Lower lobe of right lung (tissue), 2 donors: ENCODE measurements around the gene RPL37A. TPM values are rescaled to one million over a fixed set of nuclear protein-coding genes. Genes with fewer than 3 reads are reported as not detected.

ENCODE experiments used
- ATAC-seq, 2 donors: fragments of 200-7000 bp; cut with Tn5 transposase; one replicate each; pipeline ENCODE4 v1.9.1; 2020 to 2022; ENCODE audit warnings: mild to moderate bottlenecking in 2 of 2, moderate library complexity in 2 of 2
- DNase-seq: peaks from one replicate; pipeline ENCODE4 v3.0.0-alpha.2; 2020
- H3K27ac ChIP-seq: fragments of 200-600 bp; one replicate; pipeline ENCODE4 v1.8.0; 2022
- H3K27me3 ChIP-seq: fragments of 200-600 bp; one replicate; pipeline ENCODE4 v1.8.0; 2022; ENCODE audit warnings: low read depth
- H3K36me3 ChIP-seq: fragments of 200-600 bp; one replicate; pipeline ENCODE4 v1.8.0; 2022; ENCODE audit warnings: mild to moderate bottlenecking
- H3K4me1 ChIP-seq: fragments of 200-600 bp; one replicate; pipeline ENCODE4 v1.8.0; 2022
- H3K4me3 ChIP-seq: fragments of 200-600 bp; one replicate; pipeline ENCODE4 v1.8.0; 2022; ENCODE audit warnings: mild to moderate bottlenecking
- H3K9me3 ChIP-seq: fragments of 200-600 bp; one replicate; pipeline ENCODE4 v1.8.0; 2022
- intact Hi-C: fragments of 100-400 bp; cut with DNase I; formaldehyde crosslinking; loops from one replicate; pipeline ENCODE4 v1.11.0; 2022
- total RNA-seq: library from RNA; stranded (reverse); fragmentation: NEBNext Ultra II Directional; extraction: Animal tissue kit (Norgen Biotek cat#: 25700); gene quantifications from one replicate; pipeline ENCODE4 v1.2.1, GENCODE V29; 2021
- TF ChIP-seq, protein P1 (sequence below): fragments of 200-600 bp; IDR thresholded peaks from one replicate; pipeline ENCODE4 v1.8.0; 2022; ENCODE audit warnings: antibody characterized with exemption, mild to moderate bottlenecking
- donor health status: DM: no; HTN: yes; CAD: no; lungs with severe emphysema.

The RPL37A gene
- total RNA-seq, 1 donor from 2014 or later = 1,974 TPM

- intact Hi-C loops = no loop called here
These were observed 1.1 kb upstream of the RPL37A start for GRCh38 chr2:216497382-216498069.

GRCh38 chr2:216498070-216498378 lies 620 bp upstream of the RPL37A start:
- DNase-seq (no peak), ATAC-seq (no peak)
- H3K36me3 ChIP-seq = peaks cover 36% of the 10 kb centered on the region
- peak overlapping the region; percentile 86 for H3K27ac ChIP-seq
- intact Hi-C loops = no loop called here
- no peaks in the 10 kb centered on the region for H3K9me3 ChIP-seq
- H3K4me1 ChIP-seq = peaks cover 27% of the 10 kb centered on the region
- peak overlapping the region; percentile 90 for H3K4me3 ChIP-seq
- TF ChIP-seq, protein P1, sequence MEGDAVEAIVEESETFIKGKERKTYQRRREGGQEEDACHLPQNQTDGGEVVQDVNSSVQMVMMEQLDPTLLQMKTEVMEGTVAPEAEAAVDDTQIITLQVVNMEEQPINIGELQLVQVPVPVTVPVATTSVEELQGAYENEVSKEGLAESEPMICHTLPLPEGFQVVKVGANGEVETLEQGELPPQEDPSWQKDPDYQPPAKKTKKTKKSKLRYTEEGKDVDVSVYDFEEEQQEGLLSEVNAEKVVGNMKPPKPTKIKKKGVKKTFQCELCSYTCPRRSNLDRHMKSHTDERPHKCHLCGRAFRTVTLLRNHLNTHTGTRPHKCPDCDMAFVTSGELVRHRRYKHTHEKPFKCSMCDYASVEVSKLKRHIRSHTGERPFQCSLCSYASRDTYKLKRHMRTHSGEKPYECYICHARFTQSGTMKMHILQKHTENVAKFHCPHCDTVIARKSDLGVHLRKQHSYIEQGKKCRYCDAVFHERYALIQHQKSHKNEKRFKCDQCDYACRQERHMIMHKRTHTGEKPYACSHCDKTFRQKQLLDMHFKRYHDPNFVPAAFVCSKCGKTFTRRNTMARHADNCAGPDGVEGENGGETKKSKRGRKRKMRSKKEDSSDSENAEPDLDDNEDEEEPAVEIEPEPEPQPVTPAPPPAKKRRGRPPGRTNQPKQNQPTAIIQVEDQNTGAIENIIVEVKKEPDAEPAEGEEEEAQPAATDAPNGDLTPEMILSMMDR = no peak
- no peaks in the 10 kb centered on the region for H3K27me3 ChIP-seq

More at GRCh38 chr2:216497382-216498069, 1.1 kb upstream of the RPL37A start:
- H3K4me3 ChIP-seq = peak overlapping the region; percentile 90
- peak overlapping the region; percentile 86 for H3K27ac ChIP-seq
- peaks cover 28% of the 10 kb centered on the region for H3K4me1 ChIP-seq
- H3K27me3 ChIP-seq = no peaks in the 10 kb centered on the region
- peak in 1 of 2 donors; percentile 2 for ATAC-seq
- peaks cover 31% of the 10 kb centered on the region for H3K36me3 ChIP-seq
- no peaks in the 10 kb centered on the region for H3K9me3 ChIP-seq
- no peak for DNase-seq
- TF ChIP-seq, protein P1 = no peak

DNA sequence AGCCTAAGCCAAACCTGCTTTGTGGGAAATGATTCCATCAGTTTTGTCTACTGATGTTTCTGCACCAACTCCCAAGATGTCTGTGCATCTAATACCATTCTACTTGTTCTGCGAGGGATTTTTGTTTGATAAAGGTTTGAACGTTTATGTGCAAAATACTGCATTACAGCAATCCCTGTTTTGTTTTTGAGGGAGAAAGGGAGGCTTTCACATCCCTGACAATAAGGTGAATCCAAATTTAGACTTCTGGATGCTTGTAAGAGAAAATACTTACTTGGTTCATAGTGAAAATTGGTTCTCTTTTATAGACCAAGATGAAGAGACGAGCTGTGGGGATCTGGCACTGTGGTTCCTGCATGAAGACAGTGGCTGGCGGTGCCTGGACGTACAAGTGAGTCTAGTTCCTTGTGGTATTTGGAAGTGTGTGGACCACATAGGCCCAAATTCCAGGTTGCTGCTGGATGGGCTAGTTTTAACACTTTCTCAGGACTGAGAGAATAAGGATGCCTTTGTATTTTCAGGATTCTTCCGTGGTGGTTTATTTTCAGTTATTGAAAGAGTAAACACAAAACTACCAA lies 1.1 kb downstream of the RPL37A start:
- ATAC-seq = no peak
- H3K9me3 ChIP-seq = no peaks in the 10 kb centered on the region
- peaks cover 53% of the 10 kb centered on the region for H3K36me3 ChIP-seq
- H3K27me3 ChIP-seq = no peaks in the 10 kb centered on the region
- H3K4me1 ChIP-seq = peaks cover 27% of the 10 kb centered on the region
- DNase-seq = no peak
- H3K4me3 ChIP-seq = peak overlapping the region; percentile 90
- intact Hi-C loops = no loop called here
- TF ChIP-seq, protein P1 = no peak
- H3K27ac ChIP-seq = peak overlapping the region; percentile 86

DNA sequence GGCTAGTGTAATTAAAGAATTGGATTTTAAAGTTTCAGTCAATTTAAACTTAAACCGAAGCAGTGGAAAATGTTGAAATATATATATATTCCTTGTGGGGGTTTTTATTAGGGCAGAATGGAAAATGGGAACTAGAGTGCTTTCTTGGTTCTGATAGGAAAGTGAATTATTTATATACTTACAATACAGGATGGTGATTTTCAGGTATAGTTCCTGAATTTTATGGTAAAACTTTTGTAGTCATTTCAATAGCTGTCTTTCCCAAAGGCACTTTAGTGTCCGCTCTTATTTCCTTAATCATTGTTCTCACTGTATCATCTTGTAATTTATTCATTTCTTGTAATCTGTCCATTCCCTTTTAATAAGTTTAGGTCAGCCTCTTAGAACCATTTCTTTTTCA lies 1.9 kb downstream of the RPL37A start:
- Histone ChIP-seq H3K27me3 (no peaks in the 10 kb centered on the region), H3K4me3 (peak overlapping the region; percentile 90), H3K4me1 (peaks cover 27% of the 10 kb centered on the region), H3K36me3 (peaks cover 62% of the 10 kb centered on the region), H3K27ac (no peak overlapping the region), H3K9me3 (no peaks in the 10 kb centered on the region)
- ATAC-seq = no peak
- TF ChIP-seq, protein P1 = no peak
- intact Hi-C loops = no loop called here
- DNase-seq = no peak

DNA sequence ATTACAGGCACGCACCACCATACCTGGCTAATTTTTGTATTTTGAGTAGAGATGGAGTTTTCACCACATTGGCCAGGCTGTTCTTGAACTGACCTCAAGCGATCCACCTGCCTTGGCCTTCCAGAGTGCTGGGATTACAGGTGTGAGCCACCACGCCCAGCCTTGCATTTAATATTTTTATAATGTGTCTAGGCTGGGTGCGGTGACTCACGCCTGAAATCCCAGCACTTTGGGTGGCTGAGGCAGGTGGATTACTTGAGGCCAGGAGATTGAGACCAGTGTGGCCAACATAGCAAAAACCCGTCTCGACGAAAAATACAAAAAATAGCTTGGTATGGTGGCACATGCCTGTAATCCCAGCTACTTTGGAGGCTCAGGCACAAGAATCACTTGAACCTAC lies 3.2 kb downstream of the RPL37A start:
- peaks cover 27% of the 10 kb centered on the region for H3K4me1 ChIP-seq
- H3K27ac ChIP-seq = no peak overlapping the region
- DNase-seq (no peak), ATAC-seq (no peak)
- no peaks in the 10 kb centered on the region for H3K27me3 ChIP-seq
- intact Hi-C loops = no loop called here
- no peak overlapping the region for H3K4me3 ChIP-seq
- TF ChIP-seq, protein P1 = no peak
- H3K9me3 ChIP-seq = no peaks in the 10 kb centered on the region
- H3K36me3 ChIP-seq = peaks cover 62% of the 10 kb centered on the region
